GM12878 (cell line): ENCODE data around the gene NPIPB9. TPM values are rescaled to one million over a fixed set of nuclear protein-coding genes. Genes with fewer than 3 reads are reported as not detected.
A peak's percentile ranks its signal among the peaks of the same experiment; 100 is the strongest.

Experiments
- ATAC-seq: fragments of 200-7000 bp; cut with Tn5 transposase; 3 replicates; pipeline ENCODE4 v1.9.1; 2020; ENCODE audit warnings: mild to moderate bottlenecking, moderate library complexity
- BruUV-seq: library from RNA; stranded (reverse); fragments of 400-500 nt; replicated peaks from 2 replicates; lab custom pipeline; 2021; lab: Mats Ljungman, UMichigan
- CTCF ChIA-PET: fragments of 300-600 bp; sonication (Branson Sonifier 250); formaldehyde crosslinking; extraction: SDS; loops from one replicate; lab custom pipeline; 2021; ENCODE audit warnings: inconsistent platforms; lab: Yijun Ruan, JAX
- POLR2A ChIA-PET: fragments of 350-600 bp; formaldehyde crosslinking; extraction: SDS; loops from one replicate; lab custom pipeline; 2021; ENCODE audit warnings: inconsistent platforms; lab: Charles Lee
- RAD21 ChIA-PET: fragments of 300-600 bp; sonication (Branson Sonifier 250); formaldehyde crosslinking; loops from one replicate; lab custom pipeline; 2023; ENCODE audit warnings: antibody characterized with exemption; ENCODE audit not compliant: unreplicated experiment; lab: Charles Lee
- SMC1A ChIA-PET: fragments of 300-600 bp; sonication (Branson Sonifier 250); formaldehyde crosslinking; loops from one replicate; lab custom pipeline; 2023; ENCODE audit not compliant: unreplicated experiment, uncharacterized antibody; lab: Charles Lee
- DNase-seq: peaks from one replicate; pipeline ENCODE4 v3.0.0-alpha.2; 2011; ENCODE audit warnings: low read depth, low spot score
- FAIRE-seq: peaks from 3 replicates; lab custom pipeline; 2011; peaks lifted over from hg19 to GRCh38; lab: Jason Lieb, UNC
- H2AFZ ChIP-seq: 2 replicates; pipeline ENCODE4 v1.6.0; 2011; ENCODE audit warnings: low read depth, low read length, control low read depth; ENCODE audit not compliant: control insufficient read depth
- H3K27ac ChIP-seq: 2 replicates; pipeline ENCODE4 v1.5.1; 2011; ENCODE audit warnings: control low read depth; ENCODE audit not compliant: control insufficient read depth, insufficient read depth
- H3K27me3 ChIP-seq, 2 experiments: replicated peaks in 1 of 2; 2 replicates each; pipeline versions ENCODE4 v1.6.0 to v1.6.1; 2011; ENCODE audit warnings: low read length in 1 of 2; ENCODE audit not compliant: control insufficient read depth in 2 of 2, insufficient read depth in 2 of 2
- H3K36me3 ChIP-seq, 2 experiments: 2 replicates each; pipeline ENCODE4 v1.5.1; 2011; ENCODE audit warnings: low read length in 1 of 2; ENCODE audit not compliant: control insufficient read depth in 2 of 2, insufficient read depth in 2 of 2
- H3K4me1 ChIP-seq: 2 replicates; pipeline ENCODE4 v1.6.1; 2011; ENCODE audit warnings: mild to moderate bottlenecking, low read length, moderate library complexity, mixed read lengths; ENCODE audit not compliant: control insufficient read depth, insufficient read depth
- H3K4me2 ChIP-seq: 2 replicates; pipeline ENCODE4 v1.6.0; 2011; ENCODE audit warnings: control low read depth; ENCODE audit not compliant: control insufficient read depth, insufficient read depth
- H3K4me3 ChIP-seq: fragments of 200-600 bp; sonication (generic); 2 replicates; pipeline ENCODE4 v1.5.1; 2016
- H3K79me2 ChIP-seq: 2 replicates; pipeline ENCODE4 v1.6.0; 2011; ENCODE audit warnings: low read length; ENCODE audit not compliant: control insufficient read depth, insufficient read depth
- H3K9ac ChIP-seq: 2 replicates; pipeline ENCODE4 v1.8.0; 2011; ENCODE audit warnings: low read length, control low read depth, mixed read lengths; ENCODE audit not compliant: control insufficient read depth, insufficient read depth
- H3K9me3 ChIP-seq: replicated peaks from 3 replicates; pipeline ENCODE4 v1.5.1; 2011; ENCODE audit warnings: mild to moderate bottlenecking, low read length; ENCODE audit not compliant: control insufficient read depth, insufficient read depth
- H4K20me1 ChIP-seq: 2 replicates; pipeline ENCODE4 v1.6.0; 2011; ENCODE audit not compliant: control insufficient read depth, insufficient read depth
- FOXM1 ChIP-seq: IDR thresholded peaks from 2 replicates; pipeline ENCODE4 v1.6.1; 2012; ENCODE audit warnings: low read depth, mild to moderate bottlenecking, inconsistent platforms, low read length, moderate library complexity
- MTA2 ChIP-seq: fragments of 450-650 bp; IDR thresholded peaks from 2 replicates; pipeline ENCODE4 v1.6.1; 2016; ENCODE audit warnings: low read depth, mild to moderate bottlenecking, moderate library complexity
- NFIC ChIP-seq: IDR thresholded peaks from 2 replicates; pipeline ENCODE4 v1.6.1; 2012; ENCODE audit warnings: low read depth, mild to moderate bottlenecking, inconsistent platforms, low read length, moderate library complexity
- RBBP5 ChIP-seq: fragments of 200-600 bp; sonication (generic); conservative IDR thresholded peaks from 2 replicates; pipeline ENCODE4 v1.6.1; 2016
- ZNF24 ChIP-seq: fragments of 450-650 bp; IDR thresholded peaks from 2 replicates; pipeline ENCODE4 v1.6.1; 2017; ENCODE audit warnings: antibody characterized with exemption, mild to moderate bottlenecking
- WGBS: methylation state at CpG from one replicate; pipeline ENCODE4 v1.1.6; 2016; ENCODE audit warnings: low lambda C conversion rate; ENCODE audit not compliant: insufficient replicate concordance, insufficient coverage; ENCODE audit errors: missing lambda C conversion rate; 5-methylcytosine and 5-hydroxymethylcytosine counted together
- in situ Hi-C: fragments of 300-500 bp; cut with MboI; formaldehyde crosslinking; loops from 9 replicates; pipeline ENCODE4 v1.14.3; 2018; ENCODE audit warnings: mixed read lengths
- intact Hi-C: fragments of 100-400 bp; cut with micrococcal nuclease; formaldehyde crosslinking; loops from one replicate; pipeline ENCODE4 v1.14.2; 2022; ENCODE audit not compliant: unreplicated experiment
- polyA plus RNA-seq, 11 experiments: library from polyadenylated mRNA; depleted of rRNA in 4 of 11; unstranded in 6 of 11; stranded (reverse) in 5 of 11; fragments of >200 nt; fragmentation: Nextera tagmentation in 4 of 11; fragmentation: Illumina TruSeq in 1 of 11; extraction: Ambion mirVana in 4 of 11; extraction: Trizol in 1 of 11; gene quantifications; 1 replicate in 1 of 11; 2 replicates in 10 of 11; pipeline versions ENCODE4 v1.2.1 to v1.2.3, GENCODE V29; 2011 to 2016; ENCODE audit warnings: inconsistent platforms in 2 of 11, missing spikeins in 2 of 11, low read depth in 1 of 11
- total RNA-seq, 4 experiments: library from RNA; depleted of rRNA in 3 of 4; stranded (reverse); fragments of >200 nt in 3 of 4; fragmentation: Illumina TruSeq in 1 of 4; extraction: Trizol in 1 of 4; gene quantifications; 2 replicates each; pipeline versions ENCODE4 v1.2.1 to v1.2.3, GENCODE V29; 2013 to 2021
- TF ChIP-seq, protein P1 (sequence below): fragments of 450-650 bp; formaldehyde crosslinking; IDR thresholded peaks from 2 replicates; pipeline ENCODE4 v1.4.0; 2022; ENCODE audit warnings: mild to moderate bottlenecking, moderate library complexity
- TF ChIP-seq, protein P2 (sequence below): IDR thresholded peaks from 2 replicates; pipeline ENCODE4 v1.6.1; 2011; ENCODE audit warnings: low read depth, mild to moderate bottlenecking, low read length, moderate library complexity, borderline replicate concordance; ENCODE audit errors: extremely low read depth
- TF ChIP-seq, protein P3 (sequence below): IDR thresholded peaks from 2 replicates; pipeline ENCODE4 v1.6.1; 2012; ENCODE audit warnings: low read length, inconsistent platforms
- TF ChIP-seq, protein P4 (sequence below): fragments of 450-650 bp; IDR thresholded peaks from 2 replicates; pipeline ENCODE4 v1.6.1; 2017; ENCODE audit warnings: mild to moderate bottlenecking, moderate library complexity

The NPIPB9 gene
- total and polyA plus RNA-seq, 10 of the 15 experiments (the other 5 are each of a cell fraction or from before 2014, with no cell fraction given), result 0.10 to 1.6 (median 0.61) TPM

DNA sequence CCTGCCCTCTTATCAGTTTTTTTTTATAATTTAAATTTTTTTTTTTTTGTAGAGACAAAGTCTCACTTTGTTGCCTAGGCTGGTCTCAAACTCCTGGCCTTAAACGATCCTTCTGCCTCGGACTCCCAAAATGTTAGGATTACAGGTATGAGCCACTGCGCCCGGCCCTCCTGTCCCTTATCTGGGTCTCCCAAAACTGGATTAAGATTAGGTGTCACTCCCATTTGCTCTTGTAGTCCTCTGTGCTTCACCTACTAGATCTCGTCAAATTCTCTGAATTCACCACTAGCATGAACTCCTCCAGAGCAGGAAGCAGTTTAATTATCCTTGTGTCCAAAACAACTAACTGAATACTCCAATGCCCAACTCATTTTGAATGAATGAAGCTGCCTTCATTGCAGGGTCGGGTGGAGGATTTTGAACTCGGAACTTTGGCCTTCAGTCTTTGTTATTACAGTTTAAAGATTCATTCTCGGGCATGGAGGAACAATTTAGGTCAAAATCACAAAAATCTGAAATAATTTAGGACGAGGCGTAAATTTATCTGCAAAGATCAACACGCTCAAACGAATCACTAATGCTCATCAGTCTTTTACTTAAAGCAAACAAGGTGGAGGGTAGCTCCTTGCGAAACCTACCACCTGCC lies 70.4 kb downstream of the NPIPB9 start:
- WGBS, result 13% methylated on average over 13 of the region's 13 CpGs
- H3K4me1 ChIP-seq, result peaks cover 8% of the 10 kb centered on the region; the same call in 1 of the 2 replicates
- H4K20me1 ChIP-seq, result peaks cover 10% of the 10 kb centered on the region
- H2AFZ ChIP-seq, result peak overlapping the region; percentile 89
- H3K79me2 ChIP-seq, result peaks cover 51% of the 10 kb centered on the region
- intact Hi-C loops, result loop anchor here (5.0 kb wide), 1 partner anchor 125 kb away; no protein-coding TSS in a partner anchor
- no peak for FAIRE-seq
- peak overlapping the region; percentile 100 for H3K4me2 ChIP-seq
- no peak for DNase-seq
- ChIA-PET POLR2A (interaction anchor here (0.5 to 3.9 kb wide), 10 partner anchors 11 to 534 kb away, joined by 3 to 28 read pairs (median 4); partner anchors contain the start of genes APOBR, CD19, NFATC2IP and TUFM), SMC1A (interaction anchor here (0.6 to 3.1 kb wide), 9 partner anchors 23 to 152 kb away, joined by 3 to 12 read pairs (median 3); partner anchors contain the start of genes CD19, NFATC2IP and SH2B1), CTCF (interaction anchor here (1.0 to 2.5 kb wide), 4 partner anchors 41 to 151 kb away, joined by 4 to 12 read pairs (median 4); partner anchors contain the start of gene SH2B1)
- no peaks in the 10 kb centered on the region for H3K27me3 ChIP-seq
- peak overlapping the region; percentile 79 for H3K4me3 ChIP-seq
- TSS peak; percentile 91 for BruUV-seq
- peak overlapping the region; percentile 97 for H3K27ac ChIP-seq
- ATAC-seq, result no peak
- H3K36me3 ChIP-seq, result peaks cover 10 to 16% of the 10 kb centered on the region in 2 experiments
- no peaks in the 10 kb centered on the region for H3K9me3 ChIP-seq
- peak overlapping the region; percentile 96 for H3K9ac ChIP-seq
- TF ChIP-seq, protein P1, sequence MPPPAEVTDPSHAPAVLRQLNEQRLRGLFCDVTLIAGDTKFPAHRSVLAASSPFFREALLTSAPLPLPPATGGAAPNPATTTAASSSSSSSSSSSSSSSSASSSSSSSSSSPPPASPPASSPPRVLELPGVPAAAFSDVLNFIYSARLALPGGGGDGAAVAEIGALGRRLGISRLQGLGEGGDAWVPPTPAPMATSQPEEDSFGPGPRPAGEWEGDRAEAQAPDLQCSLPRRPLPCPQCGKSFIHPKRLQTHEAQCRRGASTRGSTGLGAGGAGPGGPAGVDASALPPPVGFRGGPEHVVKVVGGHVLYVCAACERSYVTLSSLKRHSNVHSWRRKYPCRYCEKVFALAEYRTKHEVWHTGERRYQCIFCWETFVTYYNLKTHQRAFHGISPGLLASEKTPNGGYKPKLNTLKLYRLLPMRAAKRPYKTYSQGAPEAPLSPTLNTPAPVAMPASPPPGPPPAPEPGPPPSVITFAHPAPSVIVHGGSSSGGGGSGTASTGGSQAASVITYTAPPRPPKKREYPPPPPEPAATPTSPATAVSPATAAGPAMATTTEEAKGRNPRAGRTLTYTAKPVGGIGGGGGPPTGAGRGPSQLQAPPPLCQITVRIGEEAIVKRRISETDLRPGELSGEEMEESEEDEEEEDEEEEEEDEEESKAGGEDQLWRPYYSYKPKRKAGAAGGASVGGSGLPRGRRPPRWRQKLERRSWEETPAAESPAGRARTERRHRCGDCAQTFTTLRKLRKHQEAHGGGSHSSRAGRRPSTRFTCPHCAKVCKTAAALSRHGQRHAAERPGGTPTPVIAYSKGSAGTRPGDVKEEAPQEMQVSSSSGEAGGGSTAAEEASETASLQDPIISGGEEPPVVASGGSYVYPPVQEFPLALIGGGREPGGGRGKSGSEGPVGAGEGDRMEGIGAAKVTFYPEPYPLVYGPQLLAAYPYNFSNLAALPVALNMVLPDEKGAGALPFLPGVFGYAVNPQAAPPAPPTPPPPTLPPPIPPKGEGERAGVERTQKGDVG (CRISPR knock-in tag), result no peak
- TF ChIP-seq, protein P2, sequence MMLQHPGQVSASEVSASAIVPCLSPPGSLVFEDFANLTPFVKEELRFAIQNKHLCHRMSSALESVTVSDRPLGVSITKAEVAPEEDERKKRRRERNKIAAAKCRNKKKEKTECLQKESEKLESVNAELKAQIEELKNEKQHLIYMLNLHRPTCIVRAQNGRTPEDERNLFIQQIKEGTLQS, result 0 out of 2 replicates have a peak, but pooled peaks have one; percentile 7
- TF ChIP-seq, protein P3, sequence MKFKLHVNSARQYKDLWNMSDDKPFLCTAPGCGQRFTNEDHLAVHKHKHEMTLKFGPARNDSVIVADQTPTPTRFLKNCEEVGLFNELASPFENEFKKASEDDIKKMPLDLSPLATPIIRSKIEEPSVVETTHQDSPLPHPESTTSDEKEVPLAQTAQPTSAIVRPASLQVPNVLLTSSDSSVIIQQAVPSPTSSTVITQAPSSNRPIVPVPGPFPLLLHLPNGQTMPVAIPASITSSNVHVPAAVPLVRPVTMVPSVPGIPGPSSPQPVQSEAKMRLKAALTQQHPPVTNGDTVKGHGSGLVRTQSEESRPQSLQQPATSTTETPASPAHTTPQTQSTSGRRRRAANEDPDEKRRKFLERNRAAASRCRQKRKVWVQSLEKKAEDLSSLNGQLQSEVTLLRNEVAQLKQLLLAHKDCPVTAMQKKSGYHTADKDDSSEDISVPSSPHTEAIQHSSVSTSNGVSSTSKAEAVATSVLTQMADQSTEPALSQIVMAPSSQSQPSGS, result peak; percentile 59; the same call in 1 of the 2 replicates
- no peak for TF ChIP-seq RBBP5
- TF ChIP-seq, protein P4, sequence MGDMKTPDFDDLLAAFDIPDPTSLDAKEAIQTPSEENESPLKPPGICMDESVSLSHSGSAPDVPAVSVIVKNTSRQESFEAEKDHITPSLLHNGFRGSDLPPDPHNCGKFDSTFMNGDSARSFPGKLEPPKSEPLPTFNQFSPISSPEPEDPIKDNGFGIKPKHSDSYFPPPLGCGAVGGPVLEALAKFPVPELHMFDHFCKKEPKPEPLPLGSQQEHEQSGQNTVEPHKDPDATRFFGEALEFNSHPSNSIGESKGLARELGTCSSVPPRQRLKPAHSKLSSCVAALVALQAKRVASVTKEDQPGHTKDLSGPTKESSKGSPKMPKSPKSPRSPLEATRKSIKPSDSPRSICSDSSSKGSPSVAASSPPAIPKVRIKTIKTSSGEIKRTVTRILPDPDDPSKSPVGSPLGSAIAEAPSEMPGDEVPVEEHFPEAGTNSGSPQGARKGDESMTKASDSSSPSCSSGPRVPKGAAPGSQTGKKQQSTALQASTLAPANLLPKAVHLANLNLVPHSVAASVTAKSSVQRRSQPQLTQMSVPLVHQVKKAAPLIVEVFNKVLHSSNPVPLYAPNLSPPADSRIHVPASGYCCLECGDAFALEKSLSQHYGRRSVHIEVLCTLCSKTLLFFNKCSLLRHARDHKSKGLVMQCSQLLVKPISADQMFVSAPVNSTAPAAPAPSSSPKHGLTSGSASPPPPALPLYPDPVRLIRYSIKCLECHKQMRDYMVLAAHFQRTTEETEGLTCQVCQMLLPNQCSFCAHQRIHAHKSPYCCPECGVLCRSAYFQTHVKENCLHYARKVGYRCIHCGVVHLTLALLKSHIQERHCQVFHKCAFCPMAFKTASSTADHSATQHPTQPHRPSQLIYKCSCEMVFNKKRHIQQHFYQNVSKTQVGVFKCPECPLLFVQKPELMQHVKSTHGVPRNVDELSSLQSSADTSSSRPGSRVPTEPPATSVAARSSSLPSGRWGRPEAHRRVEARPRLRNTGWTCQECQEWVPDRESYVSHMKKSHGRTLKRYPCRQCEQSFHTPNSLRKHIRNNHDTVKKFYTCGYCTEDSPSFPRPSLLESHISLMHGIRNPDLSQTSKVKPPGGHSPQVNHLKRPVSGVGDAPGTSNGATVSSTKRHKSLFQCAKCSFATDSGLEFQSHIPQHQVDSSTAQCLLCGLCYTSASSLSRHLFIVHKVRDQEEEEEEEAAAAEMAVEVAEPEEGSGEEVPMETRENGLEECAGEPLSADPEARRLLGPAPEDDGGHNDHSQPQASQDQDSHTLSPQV, result no peak
- 0 out of 2 replicates have a peak, but pooled peaks have one; percentile 52 for TF ChIP-seq MTA2
- no peak; the same call in 1 of the 2 replicates for TF ChIP-seq ZNF24
- 0 out of 2 replicates have a peak, but pooled peaks have one; percentile 20 for TF ChIP-seq NFIC
- TF ChIP-seq FOXM1, result peak; percentile 67; the same call in 1 of the 2 replicates
- TF ChIP-seq, all 136 proteins: peak for 5
- in situ Hi-C loops, result no loop called here
- RAD21 ChIA-PET, result interaction anchor here (0.6 to 2.0 kb wide), 5 partner anchors 25 to 123 kb away, joined by 3 to 6 read pairs (median 4); partner anchors contain the start of gene TUFM
